SK-MEL-5 (cell line): ENCODE measurements around the gene DNAI1. TPM values are rescaled to one million over a fixed set of nuclear protein-coding genes. Genes with fewer than 3 reads are reported as not detected.

Experiments
- DNase-seq: peaks from one replicate; pipeline ENCODE4 v3.0.0-alpha.2; 2016; ENCODE audit warnings: low read depth, low spot score
- in situ Hi-C: cut with HindIII; loops from 2 replicates; pipeline ENCODE4 v1.10.0; 2016; ENCODE audit warnings: low sequenced_read_pairs, high pct_unique_total_duplicates, low pct_unique_long_range_greater_than_20kb
- total RNA-seq: library from RNA; depleted of rRNA; stranded (reverse); fragments of >200 nt; shearing (Covaris generic); gene quantifications from 2 replicates; pipeline ENCODE4 v1.2.3, GENCODE V29; 2014

Gene DNAI1
- total RNA-seq, 1 experiment from 2014 or later, result 0.77 TPM

DNA sequence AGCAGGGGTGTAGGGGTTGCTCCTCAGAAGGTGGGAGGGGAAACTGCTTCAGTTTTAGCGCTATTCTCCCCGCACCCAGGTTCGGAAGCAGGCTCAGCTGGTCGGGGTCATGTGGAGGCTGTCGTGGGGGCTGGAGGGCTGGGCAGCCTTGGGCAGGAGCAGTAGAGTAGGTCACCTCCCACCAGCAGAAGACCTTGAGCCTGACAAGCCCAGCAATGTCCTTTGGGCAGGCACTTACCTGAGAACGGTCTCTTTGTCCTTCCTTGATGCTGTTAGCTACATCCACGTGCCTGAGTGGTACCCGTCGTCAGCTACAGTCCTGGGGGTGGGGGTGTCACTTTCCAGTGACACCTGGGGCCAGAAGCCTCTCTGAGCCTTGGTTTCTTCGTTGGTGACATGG lies 43.9 kb downstream of the DNAI1 start:
- DNase-seq, result no peak
- in situ Hi-C loops, result no loop called here

DNA sequence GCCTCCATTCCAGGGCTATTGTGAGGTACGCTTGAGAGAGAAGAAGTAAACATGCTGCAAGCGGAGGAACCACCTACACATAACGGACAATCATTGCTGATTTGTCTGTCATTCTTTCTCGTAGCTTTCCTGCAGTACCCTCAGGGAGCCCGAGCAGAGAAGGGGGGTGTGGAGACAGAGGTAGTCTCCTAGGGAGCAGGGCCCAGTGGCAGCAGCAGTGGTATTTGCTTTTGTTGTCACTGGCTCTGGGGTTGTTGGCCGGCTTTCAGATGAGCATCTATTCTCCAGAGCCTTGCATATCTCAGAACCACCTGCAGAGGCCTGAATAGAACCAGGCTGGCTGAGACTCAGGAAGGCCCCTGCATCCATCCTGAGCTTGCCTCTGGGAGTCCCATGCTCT lies 44.3 kb downstream of the DNAI1 start:
- in situ Hi-C loops, result no loop called here
- no peak for DNase-seq

GRCh38 chr9:34503406-34503805 lies 44.8 kb downstream of the DNAI1 start:
- no peak for DNase-seq
- in situ Hi-C loops, result no loop called here

- DNase-seq, result no peak
- in situ Hi-C loops, result no loop called here
Measured at GRCh38 chr9:34505370-34506120, 46.9 kb downstream of the DNAI1 start.

DNA sequence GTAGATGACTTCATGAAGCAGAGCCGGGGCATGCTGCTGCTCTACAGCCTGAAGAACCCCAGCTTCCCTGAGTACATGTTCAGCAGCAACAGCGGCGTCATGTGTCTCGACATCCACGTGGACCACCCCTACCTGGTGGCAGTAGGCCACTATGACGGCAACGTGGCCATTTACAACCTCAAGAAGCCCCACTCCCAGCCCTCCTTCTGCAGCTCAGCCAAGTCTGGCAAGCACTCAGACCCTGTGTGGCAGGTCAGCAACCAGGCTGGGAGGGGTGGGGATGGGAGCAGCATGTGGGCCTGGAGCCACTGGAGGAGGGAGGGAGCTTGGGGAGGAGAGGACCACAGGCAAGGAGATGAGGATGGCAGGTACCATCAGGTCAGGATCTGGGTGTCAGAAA lies 48.0 kb downstream of the DNAI1 start:
- DNase-seq, result no peak
- in situ Hi-C loops, result no loop called here

DNA sequence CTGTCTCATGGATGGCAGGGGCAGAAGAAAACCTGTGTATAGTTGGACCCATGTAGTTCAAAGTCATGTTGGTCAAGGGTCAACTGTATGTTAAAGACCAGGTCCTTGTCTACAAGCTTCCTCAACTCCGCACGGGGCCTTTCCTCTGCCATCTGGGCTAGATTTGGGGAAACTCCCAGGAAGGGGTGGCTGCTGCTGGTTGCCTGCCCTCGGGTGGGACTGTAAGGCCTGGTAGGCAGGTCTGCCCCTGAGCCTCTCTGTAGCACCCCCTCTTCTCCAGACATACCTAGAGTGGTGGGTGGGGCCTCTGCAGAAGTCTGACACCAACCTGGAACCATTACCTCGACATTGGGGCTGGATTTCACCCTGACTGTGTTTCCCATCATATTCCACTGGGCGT lies 49.0 kb downstream of the DNAI1 start:
- in situ Hi-C loops, result no loop called here
- DNase-seq, result no peak

- in situ Hi-C loops, result no loop called here
- DNase-seq, result no peak
Measured at GRCh38 chr9:34507966-34508365, 49.4 kb downstream of the DNAI1 start.

GRCh38 chr9:34508463-34508862 lies 49.9 kb downstream of the DNAI1 start:
- no peak for DNase-seq
- in situ Hi-C loops, result no loop called here

- in situ Hi-C loops, result no loop called here
- DNase-seq, result no peak
Measured at GRCh38 chr9:34508951-34509350, 50.3 kb downstream of the DNAI1 start.

GRCh38 chr9:34510497-34511468 lies 52.2 kb downstream of the DNAI1 start:
- in situ Hi-C loops, result no loop called here
- DNase-seq, result no peak

- in situ Hi-C loops, result no loop called here
- no peak for DNase-seq
Measured at GRCh38 chr9:34512131-34513078, 53.8 kb downstream of the DNAI1 start.

DNA sequence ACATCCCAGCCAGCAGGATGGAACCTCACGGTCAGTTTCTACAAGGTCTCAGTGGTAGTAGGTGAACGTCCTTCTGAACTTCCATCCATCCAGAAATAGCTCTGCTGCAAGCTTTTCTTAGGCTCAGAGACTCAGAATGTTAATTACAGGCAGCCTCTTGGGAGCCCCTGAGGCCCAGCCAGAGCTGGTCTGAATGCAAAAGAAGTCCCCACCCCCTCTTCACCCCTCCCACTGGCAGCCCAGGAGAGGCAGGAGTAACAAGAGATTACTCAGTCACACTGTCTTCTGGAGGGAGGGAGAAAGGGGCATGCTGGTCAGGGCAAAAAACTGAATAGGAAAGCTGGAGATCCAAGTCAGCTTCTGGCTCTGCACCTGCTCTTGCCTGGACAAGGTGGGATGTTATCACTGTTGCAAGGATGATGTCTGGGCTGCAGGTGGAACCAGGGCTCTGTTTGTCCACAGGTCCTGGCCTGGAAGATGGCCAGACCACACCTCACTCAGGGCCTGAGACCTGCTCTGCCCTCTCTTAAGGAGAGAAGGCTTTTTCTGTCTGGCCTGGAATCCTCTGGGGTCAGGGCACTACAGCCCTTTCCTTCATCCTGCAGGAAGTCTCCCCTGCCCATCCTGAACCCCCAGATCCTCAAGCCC lies 55.1 kb downstream of the DNAI1 start:
- in situ Hi-C loops, result no loop called here
- no peak for DNase-seq

GRCh38 chr9:34514401-34514800 lies 55.8 kb downstream of the DNAI1 start:
- in situ Hi-C loops, result no loop called here
- DNase-seq, result no peak

GRCh38 chr9:34514816-34515215 lies 56.2 kb downstream of the DNAI1 start:
- DNase-seq, result no peak
- in situ Hi-C loops, result no loop called here

- DNase-seq, result no peak
- in situ Hi-C loops, result no loop called here
Measured at GRCh38 chr9:34515959-34516358, 57.4 kb downstream of the DNAI1 start.

DNA sequence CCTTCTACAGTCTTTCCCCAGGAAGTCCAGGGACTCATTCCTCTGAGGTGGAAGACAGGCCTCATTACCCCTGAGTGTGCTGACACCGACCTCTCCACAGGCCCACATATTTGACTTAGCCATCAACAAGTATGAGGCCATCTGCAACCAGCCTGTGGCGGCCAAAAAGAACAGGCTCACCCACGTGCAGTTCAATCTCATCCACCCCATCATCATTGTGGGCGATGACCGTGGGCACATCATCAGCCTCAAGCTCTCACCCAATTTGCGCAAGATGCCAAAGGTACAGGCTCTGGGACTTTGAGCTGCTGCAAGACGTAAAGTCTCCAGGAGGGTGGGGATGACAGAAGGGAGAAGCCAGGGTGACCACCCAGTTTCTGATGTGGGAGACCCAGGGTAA lies 58.6 kb downstream of the DNAI1 start:
- DNase-seq, result no peak
- in situ Hi-C loops, result no loop called here

DNA sequence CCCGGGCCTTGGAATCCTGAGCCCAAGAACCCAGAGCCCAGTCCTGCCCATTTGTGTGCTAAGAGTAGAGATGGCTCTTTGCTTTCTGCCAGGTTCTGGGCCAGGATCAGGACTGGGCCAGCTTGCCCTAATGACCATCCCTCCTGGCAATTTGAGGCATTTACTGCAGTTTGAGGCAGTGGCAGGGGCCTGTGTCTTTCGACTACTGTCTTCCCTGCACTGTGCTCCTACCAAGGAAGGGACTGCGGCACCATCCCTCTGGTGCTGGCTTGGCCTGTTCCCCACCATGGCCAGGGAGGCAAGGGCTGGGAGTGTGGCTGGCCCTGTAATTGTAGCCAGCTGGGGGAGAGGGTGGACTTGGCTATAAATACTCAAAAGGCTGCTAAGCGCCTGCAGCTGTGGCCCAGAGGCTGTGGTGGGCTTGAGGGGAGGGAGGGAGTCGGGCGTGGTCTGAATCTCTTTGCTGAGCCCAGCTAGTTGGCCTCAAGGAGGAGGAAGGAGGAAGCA lies 59.6 kb downstream of the DNAI1 start:
- in situ Hi-C loops, result no loop called here
- no peak for DNase-seq
